Midbrain (tissue), 1 donor: Measurements from ENCODE around the gene RND3.

Experiments
- DNase-seq: peaks from one replicate; lab custom pipeline; 2025; lab: John Stamatoyannopoulos, UW

RND3 gene

DNA sequence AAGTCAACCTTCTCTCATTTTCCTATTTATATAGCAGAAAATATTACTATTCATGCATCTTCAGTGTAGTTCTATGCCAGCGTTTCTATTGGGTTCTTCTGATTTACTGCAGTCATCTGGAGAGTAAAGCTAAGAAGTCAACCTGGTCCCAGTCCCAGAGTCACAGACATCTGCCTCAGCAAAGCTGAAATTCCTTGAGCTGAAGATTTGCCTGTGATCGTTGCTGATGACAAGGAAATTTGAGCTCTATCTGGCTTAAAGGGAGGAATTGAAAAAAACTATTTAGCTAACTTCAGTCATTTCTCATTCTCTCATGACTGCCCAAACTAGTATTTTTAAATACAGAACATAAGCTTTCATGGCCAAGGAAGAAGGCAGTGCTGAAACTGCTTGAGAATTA, 45.7 kb downstream of the RND3 start:
- DNase-seq, result no peak

DNA sequence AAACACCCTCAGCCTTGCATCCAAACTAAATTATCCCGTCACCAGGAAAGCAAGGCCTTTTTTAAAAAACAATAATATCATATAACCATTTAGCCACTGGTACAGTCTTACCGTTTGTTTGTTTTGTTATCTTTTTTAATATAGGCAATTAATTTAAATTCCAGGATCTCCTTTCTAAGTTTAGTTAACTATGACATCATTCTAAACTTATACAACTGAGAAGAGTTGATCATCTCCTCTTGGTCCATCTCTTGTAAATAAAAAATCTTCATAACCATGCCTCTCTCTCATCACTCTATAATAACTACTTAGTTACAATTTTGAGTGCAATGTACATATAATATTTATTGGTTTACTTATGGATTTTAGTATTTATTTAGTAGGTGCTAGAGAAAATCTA, 46.2 kb downstream of the RND3 start:
- DNase-seq, result no peak

DNA sequence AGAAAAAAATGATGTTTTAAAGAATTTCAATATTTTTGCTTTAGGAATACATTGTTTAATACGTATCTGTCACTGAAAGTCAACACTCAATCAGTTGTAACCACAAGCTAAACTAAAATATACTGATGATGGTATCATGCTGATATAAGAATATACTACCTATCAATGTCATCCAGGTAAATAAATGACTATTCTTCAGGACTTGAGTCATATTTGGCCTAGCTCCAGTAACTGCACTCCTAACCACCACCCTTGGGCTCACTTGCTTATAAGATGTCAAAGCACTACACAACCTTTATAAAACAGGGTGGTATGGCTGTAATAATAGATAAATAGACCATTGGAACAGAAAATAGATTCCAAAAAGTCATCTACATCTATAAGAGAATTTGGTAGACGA, 48.8 kb downstream of the RND3 start:
- no peak for DNase-seq

DNA sequence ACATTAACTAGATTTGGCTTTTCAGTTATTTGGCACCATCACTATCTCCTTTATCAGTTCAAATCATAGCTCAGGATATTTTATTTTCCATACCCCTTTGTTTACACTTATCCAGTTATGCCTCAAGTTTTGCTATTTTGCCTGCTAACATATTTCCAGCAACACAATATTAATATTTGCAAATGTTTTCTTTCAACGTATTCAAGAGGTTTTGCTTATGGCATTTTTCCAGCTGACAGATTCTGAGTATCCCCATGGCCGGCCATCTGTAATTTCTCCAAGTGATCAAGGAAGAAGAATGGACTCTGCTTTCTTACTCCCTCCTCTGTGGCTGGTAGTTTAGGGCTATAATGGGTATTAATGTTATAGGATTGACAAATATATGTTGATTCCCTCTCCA, 49.4 kb downstream of the RND3 start:
- DNase-seq, result no peak

DNA sequence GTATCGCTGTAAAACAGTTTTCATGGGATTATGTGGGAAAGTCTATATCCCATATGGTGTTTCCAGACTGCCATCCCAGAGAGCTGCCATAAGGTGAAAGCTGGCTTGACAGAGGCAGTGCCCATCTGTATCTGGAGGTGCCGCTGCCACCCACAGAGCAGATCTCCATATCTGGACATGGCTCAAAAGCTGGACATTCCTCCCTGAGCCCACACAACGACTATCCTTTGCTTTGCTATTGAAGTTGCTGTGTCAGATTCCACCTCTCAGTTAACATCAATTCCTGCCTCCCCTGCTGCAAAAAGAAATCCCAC, 55.2 kb downstream of the RND3 start:
- no peak for DNase-seq

DNA sequence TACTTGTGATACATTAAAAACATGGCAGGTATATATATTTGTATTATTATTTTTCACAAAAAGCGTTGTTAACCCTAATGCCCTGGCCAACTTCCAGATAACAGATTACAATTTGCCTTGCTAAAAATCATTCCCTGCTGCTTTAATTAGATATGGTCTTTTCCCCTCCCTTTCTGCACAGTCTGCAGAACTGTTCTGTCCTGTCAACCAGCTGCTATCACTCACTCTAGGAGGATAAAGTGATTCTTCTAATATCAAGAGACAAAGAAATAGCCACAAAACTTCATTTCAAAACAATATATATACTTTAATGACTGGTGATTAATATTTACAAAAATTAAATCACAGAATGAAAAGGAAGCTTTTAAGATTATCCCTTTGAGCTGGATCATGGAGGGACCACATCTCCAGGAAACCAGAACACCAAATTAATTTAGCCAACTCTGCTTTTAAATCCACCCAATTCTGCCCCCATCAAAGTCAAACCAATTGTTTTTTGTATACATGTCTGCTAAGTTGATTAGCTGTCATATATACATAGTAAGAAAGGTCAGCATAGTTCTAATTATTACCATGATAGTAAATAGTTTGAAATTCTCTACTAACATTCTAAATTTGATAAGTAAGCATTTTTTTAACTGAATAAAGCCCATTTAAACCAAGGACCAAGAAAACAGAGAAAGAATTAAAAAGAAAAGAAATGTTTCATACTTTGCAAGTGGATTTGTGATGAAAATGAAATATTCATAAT, 55.7 kb downstream of the RND3 start:
- no peak for DNase-seq

DNA sequence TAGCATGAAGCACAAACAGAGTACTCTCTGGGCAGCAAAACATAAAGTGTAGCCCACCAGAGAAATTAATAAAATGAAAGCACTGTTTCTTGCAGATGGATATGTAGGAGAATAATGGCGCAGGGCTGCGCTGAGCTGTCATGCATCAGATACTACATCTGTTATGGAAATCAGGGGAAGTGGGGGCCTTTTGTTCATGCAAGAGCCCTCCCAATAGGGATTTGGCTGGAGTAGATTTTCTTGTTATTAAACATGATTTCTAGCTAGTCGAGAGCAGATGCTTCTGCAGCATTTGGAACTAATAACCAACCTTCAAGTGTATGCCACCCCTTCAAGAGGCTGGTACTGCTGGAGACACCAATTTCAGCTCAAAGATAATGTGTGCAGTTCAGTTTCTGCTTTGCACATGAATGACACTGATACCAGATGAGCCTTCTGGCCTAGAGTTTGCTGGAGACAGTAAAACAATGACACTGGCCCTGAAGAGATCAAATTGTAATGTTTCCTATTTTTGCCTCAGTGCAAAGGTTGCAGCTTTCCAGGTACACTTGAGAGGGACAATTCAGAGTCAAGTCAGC, 58.0 kb downstream of the RND3 start:
- no peak for DNase-seq

DNA sequence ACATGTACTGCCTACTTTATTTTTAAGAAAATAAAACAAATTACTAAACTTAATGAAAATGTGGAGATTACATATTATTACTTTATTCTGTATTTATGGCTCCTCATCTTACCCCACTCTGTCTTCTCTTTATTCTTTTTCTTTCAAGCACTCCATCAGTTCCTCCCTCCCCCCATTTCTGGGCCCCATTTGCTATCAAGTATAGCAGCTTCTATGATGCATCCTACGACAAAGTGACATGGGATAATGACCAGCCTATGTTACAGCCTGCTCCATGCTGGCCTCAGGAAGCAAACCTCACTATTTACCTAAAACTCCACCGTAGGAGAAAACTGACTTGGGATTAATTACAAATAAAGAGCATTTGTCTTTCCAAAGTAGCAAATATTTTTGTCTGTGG, 58.8 kb downstream of the RND3 start:
- DNase-seq, result no peak

DNA sequence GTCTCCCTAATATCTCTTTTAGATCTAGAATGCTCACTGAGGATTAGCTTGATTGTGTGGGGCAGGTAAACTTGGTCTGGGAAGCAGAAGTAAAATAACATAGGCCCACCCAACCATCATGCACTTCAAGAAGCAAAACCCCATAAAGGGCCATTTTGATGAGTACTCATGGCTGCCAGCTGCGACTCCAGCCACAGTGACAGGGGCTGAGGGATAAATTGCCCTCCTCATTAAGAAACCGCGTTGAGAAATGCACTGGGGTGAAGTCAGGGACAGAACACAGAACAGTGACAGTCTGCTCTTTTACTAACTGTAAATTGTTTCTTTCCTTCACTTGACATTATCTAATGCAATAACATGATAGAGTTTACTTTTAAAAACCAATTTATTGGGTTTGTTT, 60.2 kb downstream of the RND3 start:
- DNase-seq, result no peak

DNA sequence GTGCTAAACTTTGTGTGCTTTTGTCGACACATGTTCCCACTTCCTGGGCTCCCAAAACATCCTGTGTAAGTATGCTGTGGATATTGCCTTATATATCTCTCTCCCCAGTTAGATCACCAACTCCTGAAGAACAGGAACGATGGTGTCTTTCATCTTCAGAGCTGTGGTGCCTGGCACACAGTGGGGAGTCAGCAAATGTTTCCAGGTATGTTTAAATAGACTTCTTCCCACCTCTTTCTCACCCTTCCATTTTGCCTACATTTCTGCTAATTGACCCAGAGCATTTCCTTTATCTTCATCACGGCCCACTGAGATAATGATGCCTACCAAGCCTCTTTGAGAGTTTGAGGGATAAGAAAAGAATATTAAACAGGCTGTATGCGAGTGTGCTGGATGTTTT, 60.7 kb downstream of the RND3 start:
- no peak for DNase-seq

DNA sequence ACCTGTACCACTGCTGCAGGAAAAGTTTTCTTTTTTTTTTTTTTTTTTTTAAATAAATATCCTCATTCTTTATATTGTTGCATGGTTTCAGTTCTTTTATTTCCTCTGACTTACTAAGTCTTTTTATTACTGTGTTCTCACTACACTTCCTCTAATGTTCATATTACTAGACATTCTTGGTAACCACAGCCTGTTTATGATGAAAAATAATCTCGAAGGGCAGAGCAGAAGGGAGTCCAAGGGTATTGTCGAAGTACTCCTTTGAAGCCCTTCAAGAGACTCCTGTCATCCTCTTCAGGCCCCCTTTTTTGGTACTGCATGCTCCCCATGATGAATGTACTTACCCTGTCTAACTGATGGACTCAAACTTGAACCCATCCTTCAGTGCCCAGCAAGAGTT, 61.2 kb downstream of the RND3 start:
- DNase-seq, result no peak

DNA sequence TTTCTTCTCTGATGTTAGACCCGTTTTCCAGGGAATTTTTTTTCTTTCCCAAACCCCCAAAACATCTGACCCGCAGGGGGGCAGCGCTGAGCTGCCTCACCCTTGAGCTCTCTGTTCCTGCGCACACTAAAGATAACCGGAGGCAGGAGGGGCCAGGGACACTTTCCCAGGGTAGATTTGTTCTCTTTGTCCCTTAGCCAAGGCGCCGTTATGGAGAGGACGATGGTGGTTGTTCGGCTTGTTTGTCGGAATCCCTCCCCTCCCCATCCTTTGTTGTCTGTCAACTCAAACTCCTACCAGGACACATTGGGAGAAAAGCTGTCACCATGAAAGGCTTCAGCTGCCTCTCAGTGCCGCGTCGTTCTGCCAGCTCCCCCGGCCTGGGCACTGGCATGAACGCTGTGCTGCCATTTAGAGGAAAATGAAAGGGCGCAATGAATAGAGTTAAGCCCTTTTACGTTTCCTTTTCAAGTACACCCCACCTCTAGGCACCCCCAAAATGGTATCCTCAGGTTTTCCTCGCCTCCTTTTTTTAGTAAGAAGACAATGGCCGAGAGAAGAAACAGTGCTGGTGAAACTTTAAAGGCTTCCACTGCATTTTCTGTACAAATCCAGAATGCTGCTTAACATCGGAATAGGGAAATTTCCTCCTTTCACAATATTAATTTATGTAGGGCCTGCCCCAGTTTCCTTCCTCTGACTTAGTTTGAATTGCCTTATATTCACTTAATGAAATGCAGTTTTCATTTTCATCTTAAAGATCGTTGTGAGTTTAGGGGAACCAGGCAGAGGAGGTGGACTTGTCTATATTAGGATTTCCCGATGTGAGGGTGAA, 62.1 kb downstream of the RND3 start:
- DNase-seq, result peak; percentile 20

DNA sequence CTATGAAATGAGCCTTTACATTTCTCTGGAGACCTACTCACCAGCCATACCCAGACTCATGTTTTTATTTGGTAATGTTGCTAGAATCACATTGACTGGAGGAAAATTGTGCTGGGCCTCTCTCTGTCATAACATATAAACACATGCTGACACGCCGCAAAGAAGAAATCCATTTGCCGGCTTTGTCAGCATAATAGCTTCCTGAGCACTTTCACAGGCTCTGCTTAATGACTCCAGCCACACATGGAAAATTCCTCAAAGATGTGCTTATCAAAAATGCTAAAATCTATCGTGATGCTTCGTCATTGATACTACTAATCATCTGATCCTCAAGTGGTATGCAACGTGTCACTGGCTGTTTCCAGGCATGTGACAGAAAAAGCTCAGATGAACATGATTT, 63.1 kb downstream of the RND3 start:
- no peak for DNase-seq

DNA sequence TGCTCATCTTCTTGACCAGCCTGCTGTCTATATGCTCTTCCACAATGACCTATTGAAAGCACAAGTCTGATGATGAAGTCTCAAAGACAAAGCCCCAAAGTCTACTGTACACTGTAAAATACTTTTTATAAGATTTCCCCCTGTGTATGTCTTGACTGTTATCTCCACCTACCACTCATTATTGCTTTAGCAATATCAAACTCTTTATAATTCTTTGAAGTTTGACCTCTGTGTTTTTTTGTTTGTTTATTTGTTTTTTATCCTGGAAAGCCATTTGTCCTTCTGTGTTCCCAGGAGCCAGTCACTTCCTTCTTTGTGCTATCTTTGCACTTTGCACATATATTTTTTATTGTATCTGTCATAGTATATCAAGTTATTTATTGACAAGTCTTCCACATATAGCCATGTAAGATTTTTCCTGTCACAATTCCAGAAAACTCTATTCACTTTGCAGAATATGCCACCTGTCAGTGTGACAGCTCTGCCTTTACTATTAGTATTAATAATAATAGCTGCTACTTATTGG, 66.3 kb downstream of the RND3 start:
- no peak for DNase-seq

DNA sequence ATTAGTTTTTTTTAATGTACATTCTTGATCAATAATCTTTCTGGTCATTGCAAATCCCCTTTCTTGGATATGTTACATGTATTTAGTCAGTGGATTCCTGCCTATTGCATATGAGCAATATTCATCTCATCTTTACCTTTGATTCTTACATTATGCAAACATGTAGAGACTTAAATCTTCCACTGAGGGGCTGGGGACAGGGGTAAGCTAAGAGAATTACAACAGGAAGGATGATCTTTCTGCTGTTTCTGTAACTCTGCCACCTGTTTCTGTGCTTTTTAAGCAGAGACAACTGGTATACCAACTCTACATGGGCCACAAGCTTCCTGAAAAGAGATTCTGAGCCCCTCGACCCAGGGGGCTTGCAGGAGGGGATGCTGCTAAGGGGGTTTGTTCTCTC, 68.6 kb downstream of the RND3 start:
- no peak for DNase-seq
